ENCODE measurements around the gene TFG. TPM values are rescaled to one million over a fixed set of nuclear protein-coding genes. Genes with fewer than 3 reads are reported as not detected.

Gene TFG
- polyA plus RNA-seq, 4 donors: 89.7 to 196 (median 138) TPM

DNA sequence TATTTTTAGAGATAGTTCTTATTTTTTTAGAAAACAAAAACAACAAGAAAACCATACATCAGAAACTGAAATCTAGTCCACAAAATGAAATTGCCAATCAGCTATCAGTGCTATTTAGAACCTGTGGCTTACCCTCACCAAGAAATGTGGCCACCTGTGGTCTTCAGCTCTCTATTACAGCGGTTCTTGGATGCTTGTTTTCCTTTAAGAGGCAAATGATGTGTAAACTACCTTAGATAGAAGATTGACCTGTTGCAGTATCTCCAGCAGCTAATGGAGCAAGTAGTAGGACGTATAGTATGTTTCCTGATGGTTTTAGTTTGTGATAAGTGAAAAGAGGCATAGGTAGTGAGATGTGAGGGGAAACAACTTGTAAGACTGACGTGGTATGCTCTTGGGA is 21.2 kb downstream of the TFG start:
- H3K36me3 ChIP-seq (ENCODE audit: control insufficient read depth in 3 of 3, insufficient read depth in 2 of 3, low read depth in 1 of 3, low read length in 3 of 3): peaks cover 6 to 15% (median 8%) of the 10 kb centered on the region in 3 donors
- no peak for FAIRE-seq

DNA sequence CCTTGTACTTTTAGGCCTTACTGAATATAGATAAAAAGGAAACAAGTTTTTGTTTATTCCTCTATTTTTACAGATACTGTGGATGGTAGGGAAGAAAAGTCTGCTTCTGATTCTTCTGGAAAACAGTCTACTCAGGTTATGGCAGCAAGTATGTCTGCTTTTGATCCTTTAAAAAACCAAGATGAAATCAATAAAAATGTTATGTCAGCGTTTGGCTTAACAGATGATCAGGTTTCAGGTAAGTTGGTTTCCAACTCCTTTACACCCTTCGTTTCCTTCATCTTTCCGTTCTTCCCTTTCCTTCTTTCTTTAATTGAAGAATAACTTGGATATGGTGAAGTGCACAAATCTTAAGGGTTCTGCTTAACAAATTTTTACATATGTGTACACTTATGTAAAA is 23.1 kb downstream of the TFG start:
- DNase-seq (no peak), FAIRE-seq (no peak)
- Histone ChIP-seq H3K9me3 (ENCODE audit: control insufficient read depth in 2 of 2, insufficient read depth in 1 of 2, low read depth in 1 of 2, low read length in 1 of 2) (no peaks in the 10 kb centered on the region), H3K4me1 (ENCODE audit: control insufficient read depth in 3 of 3, insufficient read depth in 2 of 3, low read depth in 1 of 3, low read length in 2 of 3) (no peaks in the 10 kb centered on the region), H3K27me3 (ENCODE audit: control insufficient read depth in 3 of 3, insufficient read depth in 3 of 3, low read length in 3 of 3) (no peaks in the 10 kb centered on the region), H3K36me3 (ENCODE audit: control insufficient read depth in 3 of 3, insufficient read depth in 2 of 3, low read depth in 1 of 3, low read length in 3 of 3) (peaks cover 6 to 17% (median 11%) of the 10 kb centered on the region in 3 donors), H3K27ac (ENCODE audit: low read depth in 1 of 3, low read length in 2 of 3) (no peak overlapping the region), H3K4me3 (ENCODE audit: low read depth in 1 of 3, low read length in 3 of 3) (no peak overlapping the region)
- 88 to 93% (median 92%) methylated on average over 3 of the region's 3 CpGs for WGBS, 3 donors

More for the DNA sequence above, 21.2 kb downstream of the TFG start:
- Histone ChIP-seq H3K9me3 (ENCODE audit: control insufficient read depth in 2 of 2, insufficient read depth in 1 of 2, low read depth in 1 of 2, low read length in 1 of 2) (no peaks in the 10 kb centered on the region), H3K27me3 (ENCODE audit: control insufficient read depth in 3 of 3, insufficient read depth in 3 of 3, low read length in 3 of 3) (no peaks in the 10 kb centered on the region), H3K4me1 (ENCODE audit: control insufficient read depth in 3 of 3, insufficient read depth in 2 of 3, low read depth in 1 of 3, low read length in 2 of 3) (peaks cover 0 to 2% (median 0%) of the 10 kb centered on the region in 3 donors), H3K27ac (ENCODE audit: low read depth in 1 of 3, low read length in 2 of 3) (no peak overlapping the region), H3K4me3 (ENCODE audit: low read depth in 1 of 3, low read length in 3 of 3) (no peak overlapping the region)
- 72 to 83% (median 74%) methylated on average over 3 of the region's 3 CpGs for WGBS, 3 donors
- DNase-seq: no peak

GRCh38 chr3:100737334-100737733 is 28.0 kb downstream of the TFG start:
- H3K36me3 ChIP-seq (ENCODE audit: control insufficient read depth in 3 of 3, insufficient read depth in 2 of 3, low read depth in 1 of 3, low read length in 3 of 3): peaks cover 10 to 21% (median 17%) of the 10 kb centered on the region in 3 donors
- FAIRE-seq: no peak
- H3K9me3 ChIP-seq (ENCODE audit: control insufficient read depth in 2 of 2, insufficient read depth in 1 of 2, low read depth in 1 of 2, low read length in 1 of 2): no peaks in the 10 kb centered on the region
- no peak overlapping the region for H3K27ac ChIP-seq (ENCODE audit: low read depth in 1 of 3, low read length in 2 of 3)
- no peak overlapping the region for H3K4me3 ChIP-seq (ENCODE audit: low read depth in 1 of 3, low read length in 3 of 3)
- no peaks in the 10 kb centered on the region for H3K27me3 ChIP-seq (ENCODE audit: control insufficient read depth in 3 of 3, insufficient read depth in 3 of 3, low read length in 3 of 3)
- WGBS, 3 donors: 16 to 34% (median 22%) methylated on average over 2 of the region's 2 CpGs
- H3K4me1 ChIP-seq (ENCODE audit: control insufficient read depth in 3 of 3, insufficient read depth in 2 of 3, low read depth in 1 of 3, low read length in 2 of 3): no peaks in the 10 kb centered on the region
- DNase-seq: peak; percentile 18 to 23

GRCh38 chr3:100740207-100740606 is 30.9 kb downstream of the TFG start:
- H3K9me3 ChIP-seq (ENCODE audit: control insufficient read depth in 2 of 2, insufficient read depth in 1 of 2, low read depth in 1 of 2, low read length in 1 of 2): no peaks in the 10 kb centered on the region
- H3K4me3 ChIP-seq (ENCODE audit: low read depth in 1 of 3, low read length in 3 of 3): no peak overlapping the region
- WGBS, 3 donors: 92 to 96% (median 95%) methylated on average over 1 of the region's 1 CpG
- H3K36me3 ChIP-seq (ENCODE audit: control insufficient read depth in 3 of 3, insufficient read depth in 2 of 3, low read depth in 1 of 3, low read length in 3 of 3): peaks cover 14 to 23% (median 17%) of the 10 kb centered on the region in 3 donors
- H3K27me3 ChIP-seq (ENCODE audit: control insufficient read depth in 3 of 3, insufficient read depth in 3 of 3, low read length in 3 of 3): no peaks in the 10 kb centered on the region
- FAIRE-seq (no peak), DNase-seq (no peak)
- no peak overlapping the region for H3K27ac ChIP-seq (ENCODE audit: low read depth in 1 of 3, low read length in 2 of 3)
- no peaks in the 10 kb centered on the region for H3K4me1 ChIP-seq (ENCODE audit: control insufficient read depth in 3 of 3, insufficient read depth in 2 of 3, low read depth in 1 of 3, low read length in 2 of 3)

DNA sequence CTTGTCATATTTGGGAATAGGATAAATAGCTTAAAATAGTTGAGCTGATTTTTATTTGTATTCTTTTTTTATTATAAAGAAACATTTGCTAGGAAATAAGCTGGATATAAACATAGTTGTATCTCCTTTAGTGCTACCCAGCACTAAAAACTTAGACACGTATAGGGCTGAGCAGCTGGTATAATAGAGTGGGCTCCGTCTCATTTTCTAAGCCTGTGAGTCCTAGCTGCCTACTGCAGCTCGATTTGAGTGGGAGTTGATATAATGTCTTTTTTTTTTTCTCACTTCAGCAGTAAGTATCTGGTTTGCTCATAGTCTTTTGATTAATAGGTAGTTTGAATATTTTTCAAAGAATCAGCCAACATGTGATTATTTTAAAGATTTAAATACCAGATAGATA is 34.2 kb downstream of the TFG start:
- no peaks in the 10 kb centered on the region for H3K27me3 ChIP-seq (ENCODE audit: control insufficient read depth in 3 of 3, insufficient read depth in 3 of 3, low read length in 3 of 3)
- H3K9me3 ChIP-seq (ENCODE audit: control insufficient read depth in 2 of 2, insufficient read depth in 1 of 2, low read depth in 1 of 2, low read length in 1 of 2): no peaks in the 10 kb centered on the region
- no peak overlapping the region for H3K4me3 ChIP-seq (ENCODE audit: low read depth in 1 of 3, low read length in 3 of 3)
- FAIRE-seq (no peak), DNase-seq (no peak)
- peaks cover 9 to 13% (median 10%) of the 10 kb centered on the region in 3 donors for H3K36me3 ChIP-seq (ENCODE audit: control insufficient read depth in 3 of 3, insufficient read depth in 2 of 3, low read depth in 1 of 3, low read length in 3 of 3)
- H3K4me1 ChIP-seq (ENCODE audit: control insufficient read depth in 3 of 3, insufficient read depth in 2 of 3, low read depth in 1 of 3, low read length in 2 of 3): no peaks in the 10 kb centered on the region
- no peak overlapping the region for H3K27ac ChIP-seq (ENCODE audit: low read depth in 1 of 3, low read length in 2 of 3)
- WGBS, 3 donors: 87 to 94% (median 93%) methylated on average over 3 of the region's 3 CpGs

GRCh38 chr3:100744671-100745070 is 35.4 kb downstream of the TFG start:
- DNase-seq (no peak), FAIRE-seq (no peak)
- peaks cover 9 to 15% (median 10%) of the 10 kb centered on the region in 3 donors for H3K36me3 ChIP-seq (ENCODE audit: control insufficient read depth in 3 of 3, insufficient read depth in 2 of 3, low read depth in 1 of 3, low read length in 3 of 3)
- no peak overlapping the region for H3K4me3 ChIP-seq (ENCODE audit: low read depth in 1 of 3, low read length in 3 of 3)
- H3K9me3 ChIP-seq (ENCODE audit: control insufficient read depth in 2 of 2, insufficient read depth in 1 of 2, low read depth in 1 of 2, low read length in 1 of 2): no peaks in the 10 kb centered on the region
- H3K4me1 ChIP-seq (ENCODE audit: control insufficient read depth in 3 of 3, insufficient read depth in 2 of 3, low read depth in 1 of 3, low read length in 2 of 3): no peaks in the 10 kb centered on the region
- H3K27ac ChIP-seq (ENCODE audit: low read depth in 1 of 3, low read length in 2 of 3): no peak overlapping the region
- H3K27me3 ChIP-seq (ENCODE audit: control insufficient read depth in 3 of 3, insufficient read depth in 3 of 3, low read length in 3 of 3): no peaks in the 10 kb centered on the region
- WGBS, 3 donors: 95 to 97% (median 95%) methylated on average over 2 of the region's 2 CpGs

GRCh38 chr3:100745617-100746016 is 36.3 kb downstream of the TFG start:
- DNase-seq: no peak
- no peak for FAIRE-seq
- Histone ChIP-seq H3K4me1 (ENCODE audit: control insufficient read depth in 3 of 3, insufficient read depth in 2 of 3, low read depth in 1 of 3, low read length in 2 of 3) (no peaks in the 10 kb centered on the region), H3K36me3 (ENCODE audit: control insufficient read depth in 3 of 3, insufficient read depth in 2 of 3, low read depth in 1 of 3, low read length in 3 of 3) (peaks cover 5 to 16% (median 10%) of the 10 kb centered on the region in 3 donors), H3K4me3 (ENCODE audit: low read depth in 1 of 3, low read length in 3 of 3) (no peak overlapping the region), H3K9me3 (ENCODE audit: control insufficient read depth in 2 of 2, insufficient read depth in 1 of 2, low read depth in 1 of 2, low read length in 1 of 2) (no peaks in the 10 kb centered on the region), H3K27me3 (ENCODE audit: control insufficient read depth in 3 of 3, insufficient read depth in 3 of 3, low read length in 3 of 3) (no peaks in the 10 kb centered on the region), H3K27ac (ENCODE audit: low read depth in 1 of 3, low read length in 2 of 3) (no peak overlapping the region)

GRCh38 chr3:100746092-100746491 is 36.8 kb downstream of the TFG start:
- peaks cover 3 to 17% (median 10%) of the 10 kb centered on the region in 3 donors for H3K36me3 ChIP-seq (ENCODE audit: control insufficient read depth in 3 of 3, insufficient read depth in 2 of 3, low read depth in 1 of 3, low read length in 3 of 3)
- no peak overlapping the region for H3K27ac ChIP-seq (ENCODE audit: low read depth in 1 of 3, low read length in 2 of 3)
- FAIRE-seq (no peak), DNase-seq (no peak)
- 86 to 89% (median 89%) methylated on average over 3 of the region's 3 CpGs for WGBS, 3 donors
- no peaks in the 10 kb centered on the region for H3K9me3 ChIP-seq (ENCODE audit: control insufficient read depth in 2 of 2, insufficient read depth in 1 of 2, low read depth in 1 of 2, low read length in 1 of 2)
- H3K27me3 ChIP-seq (ENCODE audit: control insufficient read depth in 3 of 3, insufficient read depth in 3 of 3, low read length in 3 of 3): no peaks in the 10 kb centered on the region
- H3K4me1 ChIP-seq (ENCODE audit: control insufficient read depth in 3 of 3, insufficient read depth in 2 of 3, low read depth in 1 of 3, low read length in 2 of 3): no peaks in the 10 kb centered on the region
- H3K4me3 ChIP-seq (ENCODE audit: low read depth in 1 of 3, low read length in 3 of 3): no peak overlapping the region

- Histone ChIP-seq H3K27ac (ENCODE audit: low read depth in 1 of 3, low read length in 2 of 3) (no peak overlapping the region), H3K36me3 (ENCODE audit: control insufficient read depth in 3 of 3, insufficient read depth in 2 of 3, low read depth in 1 of 3, low read length in 3 of 3) (peaks cover 3 to 16% (median 9%) of the 10 kb centered on the region in 3 donors), H3K4me3 (ENCODE audit: low read depth in 1 of 3, low read length in 3 of 3) (no peak overlapping the region), H3K27me3 (ENCODE audit: control insufficient read depth in 3 of 3, insufficient read depth in 3 of 3, low read length in 3 of 3) (no peaks in the 10 kb centered on the region), H3K4me1 (ENCODE audit: control insufficient read depth in 3 of 3, insufficient read depth in 2 of 3, low read depth in 1 of 3, low read length in 2 of 3) (no peaks in the 10 kb centered on the region), H3K9me3 (ENCODE audit: control insufficient read depth in 2 of 2, insufficient read depth in 1 of 2, low read depth in 1 of 2, low read length in 1 of 2) (no peaks in the 10 kb centered on the region)
- FAIRE-seq (no peak), DNase-seq (no peak)
- 98 to 99% (median 99%) methylated on average over 6 of the region's 6 CpGs for WGBS, 3 donors
Observed at GRCh38 chr3:100748220-100748619, 38.9 kb downstream of the TFG start.

Data from small intestine (tissue), 7 donors.